ENCODE data around the gene KCNJ12.

DNA sequence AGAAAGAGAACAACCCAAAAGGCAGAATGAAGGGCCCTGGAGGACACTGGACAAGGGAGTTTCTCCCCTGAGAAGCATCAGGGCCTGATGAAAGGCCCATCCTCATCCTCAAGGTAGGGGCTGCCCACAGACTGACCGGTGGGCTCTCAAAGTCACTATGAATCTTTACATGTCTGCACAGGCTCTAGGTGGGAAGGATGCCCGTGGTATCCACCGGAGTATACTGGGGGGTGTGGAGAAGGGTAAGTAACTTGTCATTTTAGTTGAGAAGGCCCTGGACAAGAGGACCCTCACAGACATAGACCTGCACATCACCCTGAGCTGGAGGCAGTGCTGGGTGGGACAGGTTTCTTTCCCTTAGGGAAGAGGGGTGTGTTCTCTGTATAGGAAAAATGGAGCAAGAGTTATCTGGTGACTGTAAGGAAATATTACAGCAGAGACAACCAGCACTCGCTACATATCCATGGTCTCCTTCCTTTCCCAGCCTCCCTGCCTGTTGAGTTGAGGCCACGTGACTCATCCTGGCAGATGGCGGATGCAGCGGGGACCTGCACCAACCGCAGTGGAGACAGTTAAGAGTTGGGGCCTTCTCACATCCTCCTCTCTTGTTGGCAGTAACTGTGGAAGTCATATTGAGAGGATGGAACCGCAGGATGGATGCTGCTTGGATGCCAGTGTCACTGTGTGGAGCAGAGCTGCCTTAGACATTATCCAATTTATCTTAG lies 45.6 kb upstream of the KCNJ12 start:
- TF ChIP-seq CTCF (IDR thresholded peaks at IDR 0.05) (no peak), POLR2A (IDR thresholded peaks at IDR 0.05) (no peak)
